Stomach smooth muscle (tissue), 2 donors: Measurements from ENCODE around the gene ARHGAP24.

Experiments
- H3K27ac ChIP-seq: one replicate; pipeline ENCODE4 v1.7.0; 2013; ENCODE audit warnings: mild to moderate bottlenecking, low read length, inconsistent platforms
- H3K27me3 ChIP-seq, 2 donors: one replicate each; pipeline ENCODE4 v1.7.0; 2013; ENCODE audit warnings: low read length in 2 of 2; ENCODE audit not compliant: insufficient read depth in 2 of 2, control insufficient read depth in 1 of 2
- H3K36me3 ChIP-seq, 2 donors: one replicate each; pipeline ENCODE4 v1.7.0; 2013; ENCODE audit warnings: low read length in 2 of 2; ENCODE audit not compliant: control insufficient read depth in 2 of 2, insufficient read depth in 2 of 2
- H3K4me1 ChIP-seq: one replicate; pipeline ENCODE4 v1.7.0; 2013; ENCODE audit warnings: low read length; ENCODE audit not compliant: control insufficient read depth, insufficient read depth
- H3K4me3 ChIP-seq, 2 donors: one replicate each; pipeline ENCODE4 v1.7.0; 2013; ENCODE audit warnings: low read length in 2 of 2
- H3K9ac ChIP-seq, 2 donors: one replicate each; pipeline ENCODE4 v1.7.0; 2013; ENCODE audit warnings: low read length in 2 of 2, mild to moderate bottlenecking in 1 of 2
- H3K9me3 ChIP-seq, 2 donors: one replicate each; pipeline ENCODE4 v1.7.0; 2013; ENCODE audit warnings: low read length in 2 of 2; ENCODE audit not compliant: control insufficient read depth in 2 of 2
- donor health status: healthy.
- donor health status: Pancreatic carcinoma.

ARHGAP24 gene

GRCh38 chr4:85738721-85739120, 263.8 kb downstream of the ARHGAP24 start:
- H3K9me3 ChIP-seq, result no peaks in the 10 kb centered on the region
- H3K36me3 ChIP-seq, result no peaks in the 10 kb centered on the region
- H3K4me1 ChIP-seq, result no peaks in the 10 kb centered on the region

DNA sequence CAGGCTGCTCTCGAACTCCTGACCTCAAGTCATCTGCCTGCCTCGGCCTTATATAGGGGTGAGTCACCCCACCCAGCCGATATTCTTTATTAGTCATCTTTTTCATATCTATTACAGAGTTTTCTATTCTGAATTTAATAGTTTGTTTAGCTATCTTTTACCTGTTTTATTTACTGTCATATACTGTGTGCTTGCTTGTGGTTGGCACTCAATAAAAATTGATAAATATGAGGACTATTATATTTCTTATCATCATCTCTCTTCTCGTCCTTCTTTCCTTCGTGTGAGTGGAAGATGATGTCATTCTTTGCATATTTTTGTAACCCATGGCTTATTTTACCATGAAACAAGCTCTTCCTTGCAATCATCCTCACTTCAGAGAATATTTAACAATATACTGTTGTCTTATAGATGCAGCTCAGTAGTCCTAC, 265.5 kb downstream of the ARHGAP24 start:
- no peaks in the 10 kb centered on the region for H3K4me1 ChIP-seq
- no peaks in the 10 kb centered on the region for H3K9me3 ChIP-seq
- H3K27me3 ChIP-seq, result no peaks in the 10 kb centered on the region
- H3K27ac ChIP-seq, result no peak overlapping the region
- no peak overlapping the region for H3K4me3 ChIP-seq
- no peaks in the 10 kb centered on the region for H3K36me3 ChIP-seq
- H3K9ac ChIP-seq, result no peak overlapping the region

More at GRCh38 chr4:85738721-85739120, 263.8 kb downstream of the ARHGAP24 start:
- Histone ChIP-seq H3K4me3 (no peak overlapping the region), H3K27me3 (no peaks in the 10 kb centered on the region), H3K27ac (no peak overlapping the region), H3K9ac (no peak overlapping the region)

- Histone ChIP-seq H3K27ac (no peak overlapping the region), H3K9ac (no peak overlapping the region)
Observed at GRCh38 chr4:85741381-85741780, 266.4 kb downstream of the ARHGAP24 start.

DNA sequence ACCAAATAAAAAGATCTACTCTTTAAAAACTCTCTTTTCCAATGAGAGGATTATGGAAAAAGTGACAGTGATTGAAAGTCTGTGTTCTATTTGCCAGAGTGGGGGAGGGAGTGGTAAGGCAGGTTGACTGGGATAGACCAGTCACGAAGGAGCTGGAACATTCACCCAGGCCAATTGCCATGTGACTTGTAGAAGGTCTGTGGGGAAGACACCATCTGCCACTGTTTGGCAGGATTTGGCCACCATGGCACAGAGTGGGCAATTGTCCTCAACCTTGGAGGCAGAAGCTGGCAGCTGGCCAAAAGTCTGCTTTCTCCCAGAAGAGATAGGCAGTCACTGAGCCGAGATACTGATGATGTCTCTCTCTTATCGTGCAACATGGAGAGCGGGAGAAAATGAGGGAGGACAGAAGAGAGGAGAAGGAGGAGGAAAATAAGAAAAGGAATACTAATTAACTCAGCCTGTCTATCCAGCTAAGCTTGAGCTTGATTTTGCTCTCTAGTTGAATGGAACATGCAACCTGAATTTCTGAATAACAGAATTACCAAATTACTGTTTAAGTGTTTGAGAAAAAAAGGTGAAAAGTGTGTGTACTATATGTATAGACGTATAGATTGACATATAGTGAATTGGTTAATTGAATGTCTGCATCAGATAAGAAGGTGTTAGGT, 267.1 kb downstream of the ARHGAP24 start:
- H3K4me1 ChIP-seq, result no peaks in the 10 kb centered on the region

More at GRCh38 chr4:85741381-85741780, 266.4 kb downstream of the ARHGAP24 start:
- H3K4me1 ChIP-seq, result no peaks in the 10 kb centered on the region
- no peaks in the 10 kb centered on the region for H3K36me3 ChIP-seq
- H3K4me3 ChIP-seq, result no peak overlapping the region
- no peaks in the 10 kb centered on the region for H3K27me3 ChIP-seq
- no peaks in the 10 kb centered on the region for H3K9me3 ChIP-seq

GRCh38 chr4:85744950-85745349, 270.0 kb downstream of the ARHGAP24 start:
- no peaks in the 10 kb centered on the region for H3K27me3 ChIP-seq
- no peak overlapping the region for H3K4me3 ChIP-seq
- H3K36me3 ChIP-seq, result no peaks in the 10 kb centered on the region
- no peak overlapping the region for H3K27ac ChIP-seq
- H3K9ac ChIP-seq, result no peak overlapping the region
- H3K9me3 ChIP-seq, result no peaks in the 10 kb centered on the region
- peaks cover 5% of the 10 kb centered on the region for H3K4me1 ChIP-seq

More for the DNA sequence above, 267.1 kb downstream of the ARHGAP24 start:
- Histone ChIP-seq H3K9me3 (no peaks in the 10 kb centered on the region), H3K27ac (no peak overlapping the region), H3K4me3 (no peak overlapping the region), H3K9ac (no peak overlapping the region), H3K36me3 (no peaks in the 10 kb centered on the region), H3K27me3 (no peaks in the 10 kb centered on the region)

GRCh38 chr4:85745939-85746338, 271.0 kb downstream of the ARHGAP24 start:
- Histone ChIP-seq H3K4me3 (no peak overlapping the region), H3K27me3 (no peaks in the 10 kb centered on the region), H3K9me3 (no peaks in the 10 kb centered on the region), H3K9ac (no peak overlapping the region), H3K4me1 (peaks cover 5% of the 10 kb centered on the region), H3K27ac (no peak overlapping the region), H3K36me3 (no peaks in the 10 kb centered on the region)

GRCh38 chr4:85747882-85748491, 273.0 kb downstream of the ARHGAP24 start:
- Histone ChIP-seq H3K36me3 (no peaks in the 10 kb centered on the region), H3K4me1 (peaks cover 5% of the 10 kb centered on the region), H3K9me3 (no peaks in the 10 kb centered on the region), H3K4me3 (no peak overlapping the region), H3K9ac (no peak overlapping the region), H3K27ac (no peak overlapping the region), H3K27me3 (no peaks in the 10 kb centered on the region)

- no peak overlapping the region for H3K4me3 ChIP-seq
- no peaks in the 10 kb centered on the region for H3K27me3 ChIP-seq
- H3K27ac ChIP-seq, result no peak overlapping the region
- no peak overlapping the region for H3K9ac ChIP-seq
- H3K36me3 ChIP-seq, result no peaks in the 10 kb centered on the region
- H3K4me1 ChIP-seq, result peaks cover 5% of the 10 kb centered on the region
- no peaks in the 10 kb centered on the region for H3K9me3 ChIP-seq
Observed at GRCh38 chr4:85748654-85749053, 273.7 kb downstream of the ARHGAP24 start.

GRCh38 chr4:85751866-85752265, 276.9 kb downstream of the ARHGAP24 start:
- Histone ChIP-seq H3K27me3 (no peaks in the 10 kb centered on the region), H3K9me3 (no peaks in the 10 kb centered on the region), H3K36me3 (no peaks in the 10 kb centered on the region), H3K27ac (no peak overlapping the region), H3K4me3 (no peak overlapping the region), H3K4me1 (peaks cover 5% of the 10 kb centered on the region), H3K9ac (no peak overlapping the region)

GRCh38 chr4:85755285-85755684, 280.3 kb downstream of the ARHGAP24 start:
- H3K9ac ChIP-seq, result no peak overlapping the region

GRCh38 chr4:85756938-85757337, 282.0 kb downstream of the ARHGAP24 start:
- Histone ChIP-seq H3K9ac (no peak overlapping the region), H3K27ac (no peak overlapping the region), H3K27me3 (no peaks in the 10 kb centered on the region), H3K4me3 (no peak overlapping the region), H3K4me1 (peaks cover 6% of the 10 kb centered on the region), H3K9me3 (no peaks in the 10 kb centered on the region), H3K36me3 (no peaks in the 10 kb centered on the region)

More at GRCh38 chr4:85755285-85755684, 280.3 kb downstream of the ARHGAP24 start:
- Histone ChIP-seq H3K4me3 (no peak overlapping the region), H3K27ac (no peak overlapping the region), H3K9me3 (no peaks in the 10 kb centered on the region), H3K36me3 (no peaks in the 10 kb centered on the region), H3K4me1 (no peaks in the 10 kb centered on the region), H3K27me3 (no peaks in the 10 kb centered on the region)
